Osteocyte (in vitro differentiated cells): ENCODE data around the gene MRPL33. TPM values are rescaled to one million over a fixed set of nuclear protein-coding genes. Genes with fewer than 3 reads are reported as not detected.

Experiments used
- DNase-seq: peaks from one replicate; pipeline ENCODE4 v3.0.0; 2021; ENCODE audit warnings: mixed read lengths; ENCODE audit not compliant: unreplicated experiment; ENCODE audit errors: extremely low spot score
- H3K27ac Mint-ChIP-seq: one replicate; pipeline ENCODE4 v1.8.0; 2021; ENCODE audit warnings: mild to moderate bottlenecking, mixed read lengths; ENCODE audit not compliant: unreplicated experiment
- H3K27me3 Mint-ChIP-seq: one replicate; pipeline ENCODE4 v1.8.0; 2021; ENCODE audit warnings: mixed read lengths; ENCODE audit not compliant: unreplicated experiment
- H3K36me3 Mint-ChIP-seq: one replicate; pipeline ENCODE4 v1.8.0; 2021; ENCODE audit warnings: mixed read lengths; ENCODE audit not compliant: unreplicated experiment
- H3K4me1 Mint-ChIP-seq: one replicate; pipeline ENCODE4 v1.8.0; 2021; ENCODE audit warnings: mixed read lengths; ENCODE audit not compliant: unreplicated experiment
- H3K4me3 Mint-ChIP-seq: one replicate; pipeline ENCODE4 v1.8.0; 2021; ENCODE audit warnings: mild to moderate bottlenecking, moderate library complexity, mixed read lengths; ENCODE audit not compliant: unreplicated experiment
- H3K9me3 Mint-ChIP-seq: one replicate; pipeline ENCODE4 v1.8.0; 2021; ENCODE audit warnings: mixed read lengths; ENCODE audit not compliant: unreplicated experiment
- CTCF ChIP-seq: fragments of 200-600 bp; sonication (generic); IDR thresholded peaks from 2 replicates; pipeline ENCODE4 v1.5.0; 2021; ENCODE audit warnings: antibody characterized with exemption, mild to moderate bottlenecking, moderate library complexity
- total RNA-seq: library from RNA; stranded (reverse); gene quantifications from 2 replicates; pipeline ENCODE4 v1.2.1, GENCODE V29; 2021

MRPL33 gene
- total RNA-seq, 1 donor from 2014 or later, result 43.5 TPM

- Mint-ChIP-seq H3K27ac (no peak overlapping the region), H3K9me3 (peaks cover 8% of the 10 kb centered on the region), H3K4me1 (peaks cover 21% of the 10 kb centered on the region), H3K36me3 (peaks cover 6% of the 10 kb centered on the region), H3K27me3 (peaks cover 4% of the 10 kb centered on the region), H3K4me3 (no peak overlapping the region)
- TF ChIP-seq CTCF, result no peak
- no peak for DNase-seq
Measured at GRCh38 chr2:27752551-27753237, 18.8 kb upstream of the MRPL33 start.

GRCh38 chr2:27754138-27754588 is 17.4 kb upstream of the MRPL33 start:
- TF ChIP-seq CTCF, result peak; percentile 93
- Mint-ChIP-seq H3K9me3 (no peaks in the 10 kb centered on the region), H3K36me3 (peaks cover 1% of the 10 kb centered on the region), H3K4me1 (peaks cover 21% of the 10 kb centered on the region), H3K27ac (no peak overlapping the region), H3K27me3 (no peaks in the 10 kb centered on the region), H3K4me3 (no peak overlapping the region)
- peak; percentile 91 for DNase-seq

- H3K9me3 Mint-ChIP-seq, result no peaks in the 10 kb centered on the region
- peaks cover 21% of the 10 kb centered on the region for H3K4me1 Mint-ChIP-seq
- no peak overlapping the region for H3K4me3 Mint-ChIP-seq
- no peak for TF ChIP-seq CTCF
- H3K27ac Mint-ChIP-seq, result no peak overlapping the region
- no peaks in the 10 kb centered on the region for H3K36me3 Mint-ChIP-seq
- no peak for DNase-seq
- no peaks in the 10 kb centered on the region for H3K27me3 Mint-ChIP-seq
Measured at GRCh38 chr2:27754831-27755230, 16.7 kb upstream of the MRPL33 start.

- no peaks in the 10 kb centered on the region for H3K9me3 Mint-ChIP-seq
- H3K27me3 Mint-ChIP-seq, result no peaks in the 10 kb centered on the region
- H3K4me3 Mint-ChIP-seq, result no peak overlapping the region
- no peaks in the 10 kb centered on the region for H3K36me3 Mint-ChIP-seq
- no peak overlapping the region for H3K27ac Mint-ChIP-seq
- H3K4me1 Mint-ChIP-seq, result peaks cover 29% of the 10 kb centered on the region
- no peak for DNase-seq
- no peak for TF ChIP-seq CTCF
Measured at GRCh38 chr2:27756091-27756490, 15.4 kb upstream of the MRPL33 start.

GRCh38 chr2:27756544-27757498 is 14.7 kb upstream of the MRPL33 start:
- TF ChIP-seq CTCF, result no peak
- H3K36me3 Mint-ChIP-seq, result no peaks in the 10 kb centered on the region

More at GRCh38 chr2:27756544-27757498, 14.7 kb upstream of the MRPL33 start:
- peaks cover 36% of the 10 kb centered on the region for H3K4me1 Mint-ChIP-seq
- no peaks in the 10 kb centered on the region for H3K9me3 Mint-ChIP-seq
- H3K27me3 Mint-ChIP-seq, result no peaks in the 10 kb centered on the region
- H3K27ac Mint-ChIP-seq, result peak overlapping the region; percentile 28
- no peak for DNase-seq
- no peak overlapping the region for H3K4me3 Mint-ChIP-seq
